ENCODE measurements around the gene NFATC1.

The NFATC1 gene

GRCh38 chr18:79506191-79507075 is 110.7 kb downstream of the NFATC1 start:
- Histone ChIP-seq H3K4me2 (ENCODE audit: low read length) (no peak overlapping the region), H3K36me3 (ENCODE audit: control insufficient read depth, insufficient read depth, low read length) (no peaks in the 10 kb centered on the region), H3K27ac (peak overlapping the region; percentile 69), H3K9ac (no peak overlapping the region), H2AFZ (no peak overlapping the region), H3K79me2 (no peaks in the 10 kb centered on the region), H3K4me3 (ENCODE audit: low read depth, low read length) (no peak overlapping the region), H3K4me1 (no peaks in the 10 kb centered on the region), H3K9me3 (ENCODE audit: control insufficient read depth, low read length) (no peaks in the 10 kb centered on the region), H3K27me3 (ENCODE audit: control insufficient read depth, insufficient read depth, low read length) (no peaks in the 10 kb centered on the region)
- no peak for TF ChIP-seq CTCF (IDR thresholded peaks at IDR 0.05)

GRCh38 chr18:79507076-79507545 is 111.4 kb downstream of the NFATC1 start:
- H3K36me3 ChIP-seq (ENCODE audit: control insufficient read depth, insufficient read depth, low read length) = no peaks in the 10 kb centered on the region
- no peaks in the 10 kb centered on the region for H3K9me3 ChIP-seq (ENCODE audit: control insufficient read depth, low read length)
- peak overlapping the region; percentile 50 for H3K4me3 ChIP-seq (ENCODE audit: low read depth, low read length)
- no peaks in the 10 kb centered on the region for H3K27me3 ChIP-seq (ENCODE audit: control insufficient read depth, insufficient read depth, low read length)
- no peak overlapping the region for H2AFZ ChIP-seq
- peak overlapping the region; percentile 69 for H3K27ac ChIP-seq
- H3K9ac ChIP-seq = no peak overlapping the region
- H3K4me2 ChIP-seq (ENCODE audit: low read length) = peak overlapping the region; percentile 76
- no peak for TF ChIP-seq CTCF (IDR thresholded peaks at IDR 0.05)
- no peaks in the 10 kb centered on the region for H3K4me1 ChIP-seq
- no peaks in the 10 kb centered on the region for H3K79me2 ChIP-seq

DNA sequence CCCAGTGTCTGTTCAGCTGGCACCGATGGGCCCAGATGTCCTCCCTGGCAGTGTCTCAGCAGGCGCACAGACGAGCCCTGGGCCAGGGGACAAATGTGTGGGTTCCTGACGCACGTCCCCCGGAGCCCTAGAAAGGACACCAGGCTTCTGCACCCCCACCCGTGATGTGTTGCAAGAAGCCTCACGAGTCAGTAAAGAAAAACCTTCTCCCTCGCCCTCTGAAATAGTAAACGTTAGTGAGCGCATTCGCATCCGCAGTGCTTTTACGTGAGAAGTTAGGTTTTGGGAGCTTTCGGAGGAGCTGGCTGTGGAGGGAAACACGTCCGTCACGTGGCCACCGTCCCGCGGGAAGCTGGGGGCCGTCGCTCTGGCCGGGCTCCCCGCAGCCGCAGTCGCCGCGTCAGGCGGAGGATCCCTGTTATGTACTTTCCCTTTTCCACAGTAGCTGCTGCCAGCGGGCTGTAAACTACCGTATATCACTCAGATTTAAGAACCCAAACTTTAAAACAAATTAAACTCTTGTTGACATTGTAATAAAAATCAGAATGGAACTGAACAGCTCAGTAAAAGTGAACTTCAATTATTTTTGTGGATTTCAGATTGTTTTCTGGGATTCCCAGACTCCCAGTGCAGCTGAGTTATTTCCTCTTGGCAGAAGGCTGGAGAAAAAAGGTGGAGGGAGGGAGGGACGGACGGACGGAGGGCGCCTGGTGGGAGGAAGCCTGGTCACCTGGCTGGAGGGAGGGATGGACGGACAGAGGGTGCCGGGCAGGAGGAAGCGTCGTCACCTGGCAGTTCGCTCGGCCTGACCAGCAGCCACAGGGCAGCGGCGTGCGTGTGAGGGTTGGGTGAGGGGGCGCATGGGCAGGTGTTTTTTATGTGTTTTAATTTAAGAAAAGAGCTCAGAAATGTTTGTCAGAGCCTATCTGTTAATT is 112.1 kb downstream of the NFATC1 start:
- Histone ChIP-seq H3K36me3 (ENCODE audit: control insufficient read depth, insufficient read depth, low read length) (no peaks in the 10 kb centered on the region), H3K27ac (peak overlapping the region; percentile 69), H3K9me3 (ENCODE audit: control insufficient read depth, low read length) (no peaks in the 10 kb centered on the region), H3K27me3 (ENCODE audit: control insufficient read depth, insufficient read depth, low read length) (no peaks in the 10 kb centered on the region), H3K4me1 (no peaks in the 10 kb centered on the region), H3K4me3 (ENCODE audit: low read depth, low read length) (peak overlapping the region; percentile 50), H2AFZ (no peak overlapping the region), H3K4me2 (ENCODE audit: low read length) (peak overlapping the region; percentile 76), H3K9ac (no peak overlapping the region), H3K79me2 (no peaks in the 10 kb centered on the region)
- no peak for TF ChIP-seq CTCF (IDR thresholded peaks at IDR 0.05)

DNA sequence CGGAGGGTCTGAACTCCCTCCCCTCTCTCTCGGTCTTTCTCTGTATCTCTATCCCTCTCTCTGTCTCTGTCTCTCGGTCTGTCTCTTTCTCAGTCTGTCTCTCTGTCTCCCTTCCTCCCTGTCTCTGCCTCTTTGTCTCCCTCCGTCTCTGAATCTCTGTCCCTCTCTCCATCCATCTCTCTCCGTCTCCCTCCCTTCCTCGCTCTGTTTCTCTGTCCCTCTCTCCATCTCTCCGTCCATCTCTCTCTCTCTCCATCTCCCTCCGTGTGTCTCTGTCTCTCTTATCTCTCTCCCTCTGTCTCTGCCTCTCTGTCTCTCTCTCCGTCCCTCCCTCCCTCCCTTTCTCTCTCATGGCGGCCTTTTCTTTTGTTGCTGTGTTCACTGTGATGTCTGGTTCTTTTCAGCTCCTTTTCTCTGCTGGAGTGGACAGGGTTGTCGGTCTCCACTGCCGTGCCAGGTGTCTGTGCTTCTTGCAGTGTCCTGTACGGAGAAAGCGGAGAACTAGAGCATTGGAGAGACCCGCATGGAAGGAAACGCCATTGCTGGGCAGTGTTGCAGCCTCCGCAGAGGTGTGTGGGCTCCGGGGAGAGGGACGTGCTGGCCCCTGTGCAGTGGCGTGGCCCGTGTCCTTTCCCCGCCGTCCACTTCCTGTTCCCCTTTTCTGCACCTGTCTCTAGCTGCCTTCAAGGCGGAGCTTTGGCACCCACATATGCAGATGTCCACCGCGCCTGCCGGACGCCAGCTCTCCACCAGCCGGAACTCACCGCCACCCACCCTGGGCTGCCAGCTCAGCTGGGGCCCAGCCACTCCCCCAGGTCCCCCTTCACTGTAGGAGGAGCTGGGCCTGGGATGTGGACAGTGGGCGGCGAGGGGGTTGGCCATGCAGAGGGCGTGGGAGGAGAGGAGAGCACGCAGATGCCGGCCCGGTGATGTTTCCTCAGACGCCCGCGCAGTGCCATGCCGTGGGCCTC is 113.1 kb downstream of the NFATC1 start:
- no peak overlapping the region for H3K9ac ChIP-seq
- no peak overlapping the region for H3K27ac ChIP-seq
- no peaks in the 10 kb centered on the region for H3K9me3 ChIP-seq (ENCODE audit: control insufficient read depth, low read length)
- H3K4me1 ChIP-seq = no peaks in the 10 kb centered on the region
- H3K4me2 ChIP-seq (ENCODE audit: low read length) = no peak overlapping the region
- H3K79me2 ChIP-seq = no peaks in the 10 kb centered on the region
- no peak for TF ChIP-seq CTCF (IDR thresholded peaks at IDR 0.05)
- no peaks in the 10 kb centered on the region for H3K36me3 ChIP-seq (ENCODE audit: control insufficient read depth, insufficient read depth, low read length)
- no peaks in the 10 kb centered on the region for H3K27me3 ChIP-seq (ENCODE audit: control insufficient read depth, insufficient read depth, low read length)
- no peak overlapping the region for H3K4me3 ChIP-seq (ENCODE audit: low read depth, low read length)
- no peak overlapping the region for H2AFZ ChIP-seq

All from parathyroid adenoma (tissue), 2 donors.